ENCODE data around the gene PLGRKT. TPM values are rescaled to one million over a fixed set of nuclear protein-coding genes. Genes with fewer than 3 reads are reported as not detected.

The PLGRKT gene
- total and polyA plus RNA-seq, 2 donors (not counting 1 experiment from before 2014, with no cell fraction given), result 17.3 to 21.6 TPM

DNA sequence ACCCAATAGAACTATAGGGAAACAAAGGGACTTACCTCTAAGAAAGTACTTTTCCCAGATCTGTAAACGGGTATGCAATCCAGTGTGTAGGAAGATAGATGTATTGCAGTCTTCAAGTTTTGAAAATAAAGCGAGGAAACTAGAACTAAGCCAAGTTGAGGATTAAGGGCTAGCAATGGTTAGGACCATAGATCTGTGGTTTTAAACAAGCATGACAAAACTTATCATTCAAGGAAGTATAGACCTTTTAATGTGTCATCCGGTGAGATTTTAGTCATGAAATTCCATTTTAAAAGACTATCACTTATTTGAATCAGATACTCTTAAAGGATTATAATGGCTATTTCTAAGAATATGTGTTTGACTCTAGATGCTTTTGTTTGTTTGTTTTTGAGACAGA is 33.1 kb upstream of the PLGRKT start:
- H4K20me1 ChIP-seq (ENCODE audit: control insufficient read depth, extremely low read depth, insufficient read depth, low read length), result no peaks in the 10 kb centered on the region
- no peak overlapping the region for H3K4me2 ChIP-seq (ENCODE audit: extremely low read depth, insufficient read depth, low read length)
- no peaks in the 10 kb centered on the region for H3K79me2 ChIP-seq (ENCODE audit: control insufficient read depth, insufficient read depth, low read length)
- no peak overlapping the region for H2AFZ ChIP-seq (ENCODE audit: low read length)
- H3K27ac ChIP-seq (ENCODE audit: insufficient read depth, low read length), result no peak overlapping the region
- H3K27me3 ChIP-seq (ENCODE audit: control insufficient read depth, insufficient read depth, low read length), result no peaks in the 10 kb centered on the region
- no peak for DNase-seq (ENCODE audit: low read depth in 2 of 2)
- H3K9ac ChIP-seq (ENCODE audit: insufficient read depth, low read length), result no peak overlapping the region
- no peaks in the 10 kb centered on the region for H3K9me3 ChIP-seq (ENCODE audit: control insufficient read depth, insufficient read depth, low read depth, low read length)
- H3K4me1 ChIP-seq (ENCODE audit: control insufficient read depth, extremely low read depth, insufficient read depth, low read length), result no peaks in the 10 kb centered on the region
- H3K4me3 ChIP-seq (replicated peaks in 1 of 4; ENCODE audit: control extremely low read depth in 1 of 4, insufficient read depth in 1 of 4, low read depth in 3 of 4, low read length in 4 of 4), result no peak overlapping the region
- H3K36me3 ChIP-seq (ENCODE audit: control insufficient read depth, insufficient read depth, low read length), result peaks cover 4% of the 10 kb centered on the region
- no peak for TF ChIP-seq EZH2 (IDR thresholded peaks at IDR 0.05; ENCODE audit: low read length, missing control alignments)
- no peak for TF ChIP-seq CTCF (conservative IDR thresholded peaks at IDR 0.05 in 1 of 2, IDR thresholded peaks at IDR 0.05 in 1 of 2; ENCODE audit: low read depth in 1 of 2, low read length in 2 of 2)

DNA sequence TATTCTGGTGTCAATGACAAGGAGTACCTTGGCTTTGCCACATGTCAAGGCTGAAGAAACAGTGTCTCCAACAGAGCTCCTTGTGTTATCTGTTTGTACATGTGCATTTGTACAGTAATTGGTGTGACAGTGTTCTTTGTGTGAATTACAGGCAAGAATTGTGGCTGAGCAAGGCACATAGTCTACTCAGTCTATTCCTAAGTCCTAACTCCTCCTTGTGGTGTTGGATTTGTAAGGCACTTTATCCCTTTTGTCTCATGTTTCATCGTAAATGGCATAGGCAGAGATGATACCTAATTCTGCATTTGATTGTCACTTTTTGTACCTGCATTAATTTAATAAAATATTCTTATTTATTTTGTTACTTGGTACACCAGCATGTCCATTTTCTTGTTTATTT is 32.4 kb upstream of the PLGRKT start:
- Histone ChIP-seq H3K36me3 (ENCODE audit: control insufficient read depth, insufficient read depth, low read length) (peaks cover 4% of the 10 kb centered on the region), H3K4me1 (ENCODE audit: control insufficient read depth, extremely low read depth, insufficient read depth, low read length) (no peaks in the 10 kb centered on the region), H3K27me3 (ENCODE audit: control insufficient read depth, insufficient read depth, low read length) (no peaks in the 10 kb centered on the region), H3K9me3 (ENCODE audit: control insufficient read depth, insufficient read depth, low read depth, low read length) (no peaks in the 10 kb centered on the region), H3K9ac (ENCODE audit: insufficient read depth, low read length) (no peak overlapping the region), H3K27ac (ENCODE audit: insufficient read depth, low read length) (no peak overlapping the region), H3K79me2 (ENCODE audit: control insufficient read depth, insufficient read depth, low read length) (no peaks in the 10 kb centered on the region), H2AFZ (ENCODE audit: low read length) (no peak overlapping the region), H4K20me1 (ENCODE audit: control insufficient read depth, extremely low read depth, insufficient read depth, low read length) (no peaks in the 10 kb centered on the region), H3K4me2 (ENCODE audit: extremely low read depth, insufficient read depth, low read length) (no peak overlapping the region), H3K4me3 (replicated peaks in 1 of 4; ENCODE audit: control extremely low read depth in 1 of 4, insufficient read depth in 1 of 4, low read depth in 3 of 4, low read length in 4 of 4) (no peak overlapping the region)
- no peak for DNase-seq (ENCODE audit: low read depth in 2 of 2)
- TF ChIP-seq CTCF (conservative IDR thresholded peaks at IDR 0.05 in 1 of 2, IDR thresholded peaks at IDR 0.05 in 1 of 2; ENCODE audit: low read depth in 1 of 2, low read length in 2 of 2), result peak in 1 of 2 donors; percentile 13
- TF ChIP-seq EZH2 (IDR thresholded peaks at IDR 0.05; ENCODE audit: low read length, missing control alignments), result no peak

DNA sequence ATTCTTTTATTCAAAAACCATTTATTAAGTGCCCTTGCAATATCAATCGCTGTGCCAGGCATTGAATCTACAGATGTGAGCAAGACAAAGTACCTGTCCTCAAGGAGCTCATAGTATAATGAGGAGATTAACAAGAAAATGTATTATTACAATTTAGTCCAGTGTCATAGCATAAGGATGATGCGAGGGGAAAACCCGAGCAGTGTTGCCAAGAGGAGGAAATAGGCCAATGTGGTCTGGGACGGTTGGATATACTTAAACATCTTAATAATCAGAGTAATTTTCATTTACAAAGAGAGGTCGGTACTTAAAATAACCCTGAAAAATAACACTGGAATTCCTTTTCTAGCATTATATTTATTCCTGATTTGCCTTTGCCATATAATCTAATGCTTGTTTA is 31.1 kb upstream of the PLGRKT start:
- Histone ChIP-seq H3K36me3 (ENCODE audit: control insufficient read depth, insufficient read depth, low read length) (peaks cover 4% of the 10 kb centered on the region), H3K79me2 (ENCODE audit: control insufficient read depth, insufficient read depth, low read length) (no peaks in the 10 kb centered on the region), H3K4me1 (ENCODE audit: control insufficient read depth, extremely low read depth, insufficient read depth, low read length) (no peaks in the 10 kb centered on the region), H4K20me1 (ENCODE audit: control insufficient read depth, extremely low read depth, insufficient read depth, low read length) (no peaks in the 10 kb centered on the region), H2AFZ (ENCODE audit: low read length) (no peak overlapping the region), H3K9ac (ENCODE audit: insufficient read depth, low read length) (no peak overlapping the region), H3K9me3 (ENCODE audit: control insufficient read depth, insufficient read depth, low read depth, low read length) (no peaks in the 10 kb centered on the region), H3K4me2 (ENCODE audit: extremely low read depth, insufficient read depth, low read length) (no peak overlapping the region), H3K4me3 (replicated peaks in 1 of 4; ENCODE audit: control extremely low read depth in 1 of 4, insufficient read depth in 1 of 4, low read depth in 3 of 4, low read length in 4 of 4) (no peak overlapping the region), H3K27ac (ENCODE audit: insufficient read depth, low read length) (no peak overlapping the region), H3K27me3 (ENCODE audit: control insufficient read depth, insufficient read depth, low read length) (no peaks in the 10 kb centered on the region)
- DNase-seq (ENCODE audit: low read depth in 2 of 2), result no peak
- TF ChIP-seq EZH2 (IDR thresholded peaks at IDR 0.05; ENCODE audit: low read length, missing control alignments), result no peak
- no peak for TF ChIP-seq CTCF (conservative IDR thresholded peaks at IDR 0.05 in 1 of 2, IDR thresholded peaks at IDR 0.05 in 1 of 2; ENCODE audit: low read depth in 1 of 2, low read length in 2 of 2)

All from fibroblast of lung (primary cell).